ENCODE data around the gene TMEM8B.

The TMEM8B gene

DNA sequence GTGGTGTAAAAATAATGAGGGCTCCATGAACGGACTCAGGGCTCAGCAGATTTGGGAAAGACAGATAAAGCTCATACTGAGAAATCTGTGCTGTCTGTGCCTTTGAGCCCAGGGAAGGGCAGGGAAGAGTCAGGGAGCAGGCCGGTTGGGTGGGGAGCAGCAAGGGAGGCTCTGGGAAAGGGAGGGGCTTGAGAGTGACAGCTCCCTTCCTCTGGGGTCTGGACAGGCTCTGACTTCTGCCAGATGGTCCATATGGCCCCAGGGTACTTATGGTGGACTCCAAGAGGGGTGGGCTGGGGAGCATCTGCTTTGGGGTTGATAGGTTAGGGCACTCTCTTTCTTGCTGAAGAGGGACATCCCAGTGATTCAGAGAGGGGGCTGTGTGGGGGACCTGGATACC lies 35.6 kb upstream of the TMEM8B start:
- H3K9me3 ChIP-seq (ENCODE audit: control insufficient read depth, insufficient read depth, low read length): no peaks in the 10 kb centered on the region
- H3K27ac ChIP-seq (ENCODE audit: low read depth, low read length): no peak overlapping the region
- H3K4me1 ChIP-seq (ENCODE audit: control insufficient read depth, insufficient read depth, low read length): peaks cover 18% of the 10 kb centered on the region
- peaks cover 7% of the 10 kb centered on the region; the same call in 1 of the 2 replicates for H3K27me3 ChIP-seq (ENCODE audit: control insufficient read depth, insufficient read depth, low read length)
- no peaks in the 10 kb centered on the region for H3K36me3 ChIP-seq (ENCODE audit: control insufficient read depth, insufficient read depth, low read length)
- H3K4me3 ChIP-seq (ENCODE audit: low read depth, low read length): no peak overlapping the region
- no peak overlapping the region for H3K9ac ChIP-seq (ENCODE audit: low read depth, low read length)

DNA sequence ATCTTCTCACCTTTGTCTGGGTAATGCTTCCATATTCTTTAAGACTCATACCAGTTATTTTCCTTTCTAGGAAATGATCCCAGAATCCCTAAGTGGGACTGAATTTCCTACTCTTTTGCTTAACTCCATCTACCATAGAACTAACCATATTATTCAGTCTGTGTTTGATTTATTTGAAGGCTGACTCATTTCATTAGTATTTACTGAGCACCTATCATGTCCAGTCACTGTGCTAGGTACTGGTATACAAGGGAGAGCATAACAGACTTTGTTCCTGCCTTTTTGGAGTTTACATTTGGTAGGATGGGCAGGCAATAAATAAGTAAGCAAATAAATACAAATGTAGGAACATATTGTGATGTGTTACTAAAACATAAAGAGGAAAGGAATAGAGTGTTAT lies 33.3 kb upstream of the TMEM8B start:
- peaks cover 4% of the 10 kb centered on the region; the same call in 1 of the 2 replicates for H3K27me3 ChIP-seq (ENCODE audit: control insufficient read depth, insufficient read depth, low read length)
- no peak overlapping the region for H3K4me3 ChIP-seq (ENCODE audit: low read depth, low read length)
- no peaks in the 10 kb centered on the region; the same call in 1 of the 2 replicates for H3K36me3 ChIP-seq (ENCODE audit: control insufficient read depth, insufficient read depth, low read length)
- no peak overlapping the region for H3K27ac ChIP-seq (ENCODE audit: low read depth, low read length)
- peaks cover 4% of the 10 kb centered on the region for H3K4me1 ChIP-seq (ENCODE audit: control insufficient read depth, insufficient read depth, low read length)
- no peaks in the 10 kb centered on the region for H3K9me3 ChIP-seq (ENCODE audit: control insufficient read depth, insufficient read depth, low read length)
- H3K9ac ChIP-seq (ENCODE audit: low read depth, low read length): no peak overlapping the region

DNA sequence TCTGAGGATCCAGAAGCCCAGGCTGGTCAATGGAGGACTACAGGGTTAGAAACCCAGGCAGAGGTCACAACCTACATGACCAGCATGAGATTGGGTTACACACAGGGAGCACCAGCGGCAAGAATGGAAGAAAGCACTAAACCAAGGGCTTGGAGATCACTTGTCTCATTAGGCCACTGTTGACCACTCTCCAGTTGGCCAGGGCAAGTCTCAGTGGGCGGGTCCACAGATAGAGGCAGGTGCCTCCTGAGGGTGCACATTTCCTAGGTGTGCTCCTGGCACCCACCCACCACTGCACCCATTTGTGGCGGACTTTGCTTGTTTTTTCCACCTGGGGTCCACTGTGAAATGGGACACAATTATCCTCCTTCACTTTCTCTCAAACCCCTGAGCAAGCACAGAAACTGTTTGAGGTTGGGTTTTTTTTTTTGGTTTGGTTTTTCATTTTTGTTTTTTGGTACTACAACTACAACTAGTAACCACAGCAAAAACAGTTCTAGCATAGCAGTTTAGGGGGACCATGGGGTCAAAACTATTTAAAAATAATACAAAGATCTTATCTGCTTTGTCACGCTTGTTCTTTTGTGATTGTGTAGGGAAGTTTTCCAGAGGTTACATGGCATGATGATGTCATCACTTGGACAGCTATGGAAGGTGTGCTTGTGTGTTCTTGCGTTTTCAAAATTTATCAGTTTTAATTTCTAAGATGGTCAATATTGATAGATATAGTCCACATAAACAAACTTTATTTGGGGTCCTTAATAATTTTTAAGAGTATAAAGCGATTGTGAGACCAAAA lies 31.5 kb upstream of the TMEM8B start:
- H3K9me3 ChIP-seq (ENCODE audit: control insufficient read depth, insufficient read depth, low read length): no peaks in the 10 kb centered on the region
- no peak overlapping the region for H3K9ac ChIP-seq (ENCODE audit: low read depth, low read length)
- H3K4me1 ChIP-seq (ENCODE audit: control insufficient read depth, insufficient read depth, low read length): no peaks in the 10 kb centered on the region
- no peak overlapping the region for H3K27ac ChIP-seq (ENCODE audit: low read depth, low read length)
- H3K36me3 ChIP-seq (ENCODE audit: control insufficient read depth, insufficient read depth, low read length): peaks cover 7% of the 10 kb centered on the region; the same call in 1 of the 2 replicates
- H3K4me3 ChIP-seq (ENCODE audit: low read depth, low read length): no peak overlapping the region
- H3K27me3 ChIP-seq (ENCODE audit: control insufficient read depth, insufficient read depth, low read length): no peaks in the 10 kb centered on the region

DNA sequence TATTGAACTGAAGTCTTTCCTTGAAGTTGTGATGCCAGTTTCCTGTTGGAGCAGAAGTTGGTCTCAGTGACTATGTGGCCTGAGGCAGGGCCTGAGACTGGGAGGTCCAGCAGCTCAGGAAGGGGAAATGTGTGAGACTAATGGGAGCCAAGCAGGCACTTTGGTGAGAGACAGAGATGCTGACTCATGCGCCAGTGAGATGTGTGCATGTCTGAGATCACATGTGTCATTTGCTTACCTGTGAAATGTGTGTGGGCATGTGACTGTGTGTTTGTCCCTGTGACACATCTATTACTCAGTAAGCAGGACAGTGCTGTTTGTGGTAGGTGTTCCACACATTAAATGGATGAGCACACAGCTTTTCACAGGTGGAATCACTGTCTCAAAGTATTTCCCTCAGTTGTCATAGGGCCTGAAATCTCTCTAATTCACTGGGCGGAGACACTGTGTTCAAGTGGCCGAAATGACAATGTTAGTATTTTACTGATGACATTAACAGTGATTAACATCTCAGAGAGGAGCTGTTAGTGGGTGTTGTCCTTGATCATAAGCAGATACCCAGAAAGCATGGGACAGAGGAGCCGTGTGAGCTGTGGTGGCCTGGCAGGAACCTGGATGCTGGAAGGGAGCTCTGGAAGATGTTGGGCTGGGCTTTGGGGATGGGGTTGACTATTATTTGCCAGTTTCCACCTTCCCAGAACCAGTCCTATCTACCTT lies 30.2 kb upstream of the TMEM8B start:
- Histone ChIP-seq H3K4me3 (ENCODE audit: low read depth, low read length) (no peak overlapping the region), H3K4me1 (ENCODE audit: control insufficient read depth, insufficient read depth, low read length) (no peaks in the 10 kb centered on the region), H3K9ac (ENCODE audit: low read depth, low read length) (no peak overlapping the region), H3K9me3 (ENCODE audit: control insufficient read depth, insufficient read depth, low read length) (no peaks in the 10 kb centered on the region), H3K27me3 (ENCODE audit: control insufficient read depth, insufficient read depth, low read length) (no peaks in the 10 kb centered on the region), H3K36me3 (ENCODE audit: control insufficient read depth, insufficient read depth, low read length) (peaks cover 10% of the 10 kb centered on the region), H3K27ac (ENCODE audit: low read depth, low read length) (no peak overlapping the region)

DNA sequence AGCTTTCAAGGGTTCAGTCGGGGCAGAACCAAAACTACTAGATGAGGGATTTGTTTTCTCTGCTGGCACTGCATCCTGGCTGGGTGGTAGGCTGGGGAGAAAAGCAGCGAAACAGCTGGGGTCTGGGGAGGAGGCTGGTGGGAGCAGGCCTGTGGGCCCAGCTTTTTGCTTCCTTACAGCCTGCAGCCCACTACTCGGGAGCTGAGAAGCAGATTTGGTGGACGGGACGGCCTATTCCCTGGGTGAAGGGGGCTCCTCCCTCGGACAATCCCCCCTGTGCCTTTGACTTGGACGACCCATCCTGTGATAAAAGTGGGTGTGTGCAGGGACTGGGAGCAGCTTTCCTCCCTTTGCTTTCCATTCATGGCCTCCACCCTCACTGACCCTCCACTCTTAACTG lies 28.5 kb upstream of the TMEM8B start:
- H3K9ac ChIP-seq (ENCODE audit: low read depth, low read length): no peak overlapping the region
- H3K36me3 ChIP-seq (ENCODE audit: control insufficient read depth, insufficient read depth, low read length): peaks cover 14% of the 10 kb centered on the region
- no peak overlapping the region for H3K27ac ChIP-seq (ENCODE audit: low read depth, low read length)

DNA sequence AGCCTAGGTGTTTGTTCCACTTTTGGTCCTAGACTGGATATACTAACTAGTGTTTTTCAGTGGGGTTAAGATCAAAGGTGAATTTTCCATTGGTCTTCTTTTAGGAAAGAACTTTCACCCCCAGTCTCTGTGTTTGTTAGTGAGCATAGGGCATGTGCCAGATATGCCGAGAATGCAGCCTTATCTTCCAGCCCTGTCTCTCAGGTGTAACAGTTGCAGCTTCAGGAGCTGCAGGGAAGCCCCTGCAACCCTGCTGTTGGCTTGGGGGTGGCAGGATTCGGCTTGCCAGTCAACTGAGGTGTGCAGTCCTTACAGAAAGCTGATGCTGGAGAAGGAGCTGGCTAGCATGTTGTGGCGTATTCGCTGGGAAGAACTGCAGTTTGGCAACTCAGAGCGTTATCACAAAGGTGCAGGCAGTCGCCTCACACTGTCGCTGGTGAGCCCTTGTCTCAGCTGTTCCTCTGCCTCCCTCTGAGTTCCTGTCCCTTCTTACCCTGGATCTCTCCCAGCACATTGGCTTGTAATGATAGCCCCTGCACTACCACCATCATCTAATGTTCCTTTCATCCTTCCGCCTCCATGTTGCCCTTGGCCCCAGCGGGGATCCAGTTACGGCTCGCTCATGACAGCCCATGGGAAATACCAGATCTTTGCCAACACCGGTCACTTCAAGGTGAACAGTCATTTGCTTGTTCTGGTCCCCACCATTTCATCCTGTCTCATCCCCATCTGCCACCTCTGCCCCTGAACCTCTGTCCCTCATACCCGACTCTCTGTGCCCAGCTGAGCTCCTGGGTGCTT lies 27.5 kb upstream of the TMEM8B start:
- H3K9ac ChIP-seq (ENCODE audit: low read depth, low read length): no peak overlapping the region
- no peaks in the 10 kb centered on the region for H3K4me1 ChIP-seq (ENCODE audit: control insufficient read depth, insufficient read depth, low read length)
- peaks cover 24% of the 10 kb centered on the region for H3K36me3 ChIP-seq (ENCODE audit: control insufficient read depth, insufficient read depth, low read length)
- H3K27me3 ChIP-seq (ENCODE audit: control insufficient read depth, insufficient read depth, low read length): no peaks in the 10 kb centered on the region
- H3K27ac ChIP-seq (ENCODE audit: low read depth, low read length): no peak overlapping the region
- H3K4me3 ChIP-seq (ENCODE audit: low read depth, low read length): no peak overlapping the region
- no peaks in the 10 kb centered on the region for H3K9me3 ChIP-seq (ENCODE audit: control insufficient read depth, insufficient read depth, low read length)

More for the DNA sequence above, 28.5 kb upstream of the TMEM8B start:
- H3K4me3 ChIP-seq (ENCODE audit: low read depth, low read length): no peak overlapping the region
- no peaks in the 10 kb centered on the region for H3K4me1 ChIP-seq (ENCODE audit: control insufficient read depth, insufficient read depth, low read length)
- no peaks in the 10 kb centered on the region for H3K9me3 ChIP-seq (ENCODE audit: control insufficient read depth, insufficient read depth, low read length)
- H3K27me3 ChIP-seq (ENCODE audit: control insufficient read depth, insufficient read depth, low read length): no peaks in the 10 kb centered on the region

DNA sequence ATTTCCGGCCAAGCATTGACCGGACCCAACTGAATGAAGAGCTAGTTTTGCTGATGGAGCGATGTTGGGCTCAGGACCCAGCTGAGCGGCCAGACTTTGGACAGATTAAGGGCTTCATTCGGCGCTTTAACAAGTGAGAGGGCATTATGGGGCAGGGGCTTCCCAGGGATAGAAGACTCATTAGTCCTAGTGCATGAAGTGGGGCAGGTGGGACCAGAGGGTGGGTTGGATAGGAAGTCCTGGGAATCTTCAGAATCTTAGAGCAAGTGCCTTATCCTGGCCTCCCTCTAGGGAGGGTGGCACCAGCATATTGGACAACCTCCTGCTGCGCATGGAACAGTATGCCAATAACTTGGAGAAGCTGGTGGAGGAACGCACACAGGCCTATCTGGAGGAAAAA lies 22.9 kb upstream of the TMEM8B start:
- Histone ChIP-seq H3K27me3 (ENCODE audit: control insufficient read depth, insufficient read depth, low read length) (no peaks in the 10 kb centered on the region), H3K36me3 (ENCODE audit: control insufficient read depth, insufficient read depth, low read length) (peaks cover 41% of the 10 kb centered on the region), H3K4me1 (ENCODE audit: control insufficient read depth, insufficient read depth, low read length) (no peaks in the 10 kb centered on the region), H3K27ac (ENCODE audit: low read depth, low read length) (no peak overlapping the region), H3K9me3 (ENCODE audit: control insufficient read depth, insufficient read depth, low read length) (no peaks in the 10 kb centered on the region), H3K4me3 (ENCODE audit: low read depth, low read length) (no peak overlapping the region), H3K9ac (ENCODE audit: low read depth, low read length) (no peak overlapping the region)

DNA sequence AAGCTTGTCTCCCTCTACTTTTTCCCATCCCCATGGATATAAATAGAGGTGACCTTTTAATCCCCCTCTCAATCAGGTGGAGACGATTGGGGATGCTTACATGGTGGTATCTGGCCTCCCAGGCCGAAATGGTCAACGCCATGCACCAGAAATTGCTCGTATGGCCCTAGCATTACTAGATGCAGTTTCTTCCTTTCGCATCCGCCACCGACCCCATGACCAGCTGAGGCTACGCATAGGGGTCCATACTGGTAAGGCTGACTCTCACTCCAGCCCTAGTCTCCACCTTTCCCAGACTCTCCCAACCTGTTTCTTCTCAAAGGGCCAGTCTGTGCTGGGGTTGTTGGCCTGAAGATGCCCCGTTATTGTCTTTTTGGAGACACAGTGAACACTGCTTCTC lies 20.6 kb upstream of the TMEM8B start:
- no peaks in the 10 kb centered on the region for H3K4me1 ChIP-seq (ENCODE audit: control insufficient read depth, insufficient read depth, low read length)
- H3K36me3 ChIP-seq (ENCODE audit: control insufficient read depth, insufficient read depth, low read length): peaks cover 31% of the 10 kb centered on the region
- no peak overlapping the region for H3K4me3 ChIP-seq (ENCODE audit: low read depth, low read length)
- no peak overlapping the region for H3K27ac ChIP-seq (ENCODE audit: low read depth, low read length)
- H3K27me3 ChIP-seq (ENCODE audit: control insufficient read depth, insufficient read depth, low read length): no peaks in the 10 kb centered on the region
- no peaks in the 10 kb centered on the region for H3K9me3 ChIP-seq (ENCODE audit: control insufficient read depth, insufficient read depth, low read length)
- H3K9ac ChIP-seq (ENCODE audit: low read depth, low read length): no peak overlapping the region

DNA sequence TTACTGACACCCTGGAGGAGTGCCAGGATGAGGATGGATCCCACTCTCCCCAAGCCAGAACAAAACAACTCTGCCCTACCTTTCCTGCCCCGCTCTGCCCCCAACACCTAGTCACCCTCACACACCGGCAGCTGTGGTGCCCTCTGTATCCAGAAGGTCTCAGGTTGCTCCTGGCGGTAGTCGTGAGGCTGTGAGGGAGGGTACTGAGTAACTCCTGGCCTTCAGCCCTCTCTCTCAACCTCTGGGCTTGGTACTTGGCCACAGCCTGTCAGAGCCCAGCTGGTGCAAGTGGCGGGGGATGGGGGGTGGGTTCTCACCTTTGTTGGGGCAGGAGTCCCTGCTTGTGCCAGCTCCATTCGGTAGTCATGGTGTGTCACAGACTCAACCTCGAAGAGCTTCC lies 18.9 kb upstream of the TMEM8B start:
- Histone ChIP-seq H3K9ac (ENCODE audit: low read depth, low read length) (no peak overlapping the region), H3K36me3 (ENCODE audit: control insufficient read depth, insufficient read depth, low read length) (peaks cover 31% of the 10 kb centered on the region), H3K27ac (ENCODE audit: low read depth, low read length) (no peak overlapping the region), H3K4me1 (ENCODE audit: control insufficient read depth, insufficient read depth, low read length) (peaks cover 8% of the 10 kb centered on the region), H3K27me3 (ENCODE audit: control insufficient read depth, insufficient read depth, low read length) (no peaks in the 10 kb centered on the region), H3K4me3 (ENCODE audit: low read depth, low read length) (no peak overlapping the region), H3K9me3 (ENCODE audit: control insufficient read depth, insufficient read depth, low read length) (no peaks in the 10 kb centered on the region)

DNA sequence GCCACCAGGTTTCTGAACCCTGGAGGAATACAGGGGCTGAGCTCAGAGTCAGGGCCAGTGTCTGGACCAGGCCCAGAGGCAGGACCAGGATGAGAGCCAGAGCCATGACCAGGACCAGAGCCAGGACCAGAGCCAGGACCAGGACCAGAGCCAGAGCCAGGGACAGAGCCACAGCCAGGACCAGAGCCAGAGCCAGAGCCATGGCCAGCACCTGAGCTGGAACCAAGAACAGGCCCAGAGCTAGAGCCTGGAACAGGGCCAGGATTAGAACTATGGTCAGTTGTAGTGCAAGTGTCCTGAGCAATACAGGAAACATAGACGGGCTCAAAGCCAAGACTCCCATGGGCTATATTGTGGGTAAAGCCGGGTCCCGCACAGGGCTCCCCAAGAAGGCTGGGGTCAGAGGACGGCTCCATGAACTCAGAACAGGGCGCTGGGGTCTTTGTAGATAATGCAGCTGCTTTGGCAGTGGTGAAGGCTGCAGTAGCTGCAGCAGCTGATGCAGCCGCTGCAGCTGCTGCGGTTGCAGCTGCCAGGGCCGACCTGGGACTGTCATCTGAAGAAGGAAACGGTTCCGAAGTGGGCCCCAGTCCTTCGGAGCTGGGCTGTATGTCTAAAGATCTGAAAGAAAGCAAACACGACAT lies 17.5 kb upstream of the TMEM8B start:
- Histone ChIP-seq H3K27me3 (ENCODE audit: control insufficient read depth, insufficient read depth, low read length) (no peaks in the 10 kb centered on the region), H3K9me3 (ENCODE audit: control insufficient read depth, insufficient read depth, low read length) (no peaks in the 10 kb centered on the region), H3K27ac (ENCODE audit: low read depth, low read length) (no peak overlapping the region), H3K4me1 (ENCODE audit: control insufficient read depth, insufficient read depth, low read length) (peaks cover 8% of the 10 kb centered on the region), H3K36me3 (ENCODE audit: control insufficient read depth, insufficient read depth, low read length) (peaks cover 17% of the 10 kb centered on the region; the same call in 1 of the 2 replicates), H3K9ac (ENCODE audit: low read depth, low read length) (no peak overlapping the region), H3K4me3 (ENCODE audit: low read depth, low read length) (peak overlapping the region; percentile 60)

Data from HUES48 (cell line).